DMS114 treated with DMSO at 0.1 percent for 48 hours (cell line): ENCODE results near the gene ULK4.

Source experiments
- DNase-seq: peaks from one replicate; lab custom pipeline; 2025; ENCODE audit not compliant: unreplicated experiment; lab: John Stamatoyannopoulos, UW

ULK4 gene

DNA sequence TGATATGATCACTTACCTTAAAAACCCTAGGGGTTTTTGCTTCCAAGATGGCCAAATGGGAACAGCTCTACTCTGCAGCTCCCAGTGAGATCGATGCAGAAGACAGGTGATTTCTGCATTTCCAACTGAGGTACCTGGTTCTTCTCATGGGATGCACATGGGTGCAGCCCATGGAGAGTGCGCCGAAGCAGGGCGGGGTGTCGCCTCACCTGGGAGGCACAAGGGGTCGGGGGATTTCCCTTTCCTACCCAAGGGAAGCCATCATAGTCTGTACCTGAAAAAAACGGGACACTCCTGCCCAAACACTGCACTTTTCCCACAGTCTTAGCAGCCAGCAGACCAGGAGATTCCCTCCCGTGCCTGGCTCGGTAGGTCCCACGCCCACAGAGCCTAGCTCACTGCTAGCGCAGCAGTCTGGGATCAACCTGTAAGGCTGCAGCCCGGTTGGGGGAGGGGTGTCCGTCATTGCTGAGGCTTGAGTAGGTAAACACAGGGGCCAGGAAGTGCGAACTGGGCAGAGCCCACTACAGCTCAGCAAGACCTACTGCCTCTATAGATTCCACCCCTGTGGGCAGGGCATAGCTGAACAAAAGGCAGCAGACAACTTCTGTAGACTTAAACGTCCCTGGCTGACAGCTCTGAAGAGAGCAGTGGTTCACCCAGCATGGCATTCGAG is 684.0 kb downstream of the ULK4 start:
- DNase-seq = no peak

DNA sequence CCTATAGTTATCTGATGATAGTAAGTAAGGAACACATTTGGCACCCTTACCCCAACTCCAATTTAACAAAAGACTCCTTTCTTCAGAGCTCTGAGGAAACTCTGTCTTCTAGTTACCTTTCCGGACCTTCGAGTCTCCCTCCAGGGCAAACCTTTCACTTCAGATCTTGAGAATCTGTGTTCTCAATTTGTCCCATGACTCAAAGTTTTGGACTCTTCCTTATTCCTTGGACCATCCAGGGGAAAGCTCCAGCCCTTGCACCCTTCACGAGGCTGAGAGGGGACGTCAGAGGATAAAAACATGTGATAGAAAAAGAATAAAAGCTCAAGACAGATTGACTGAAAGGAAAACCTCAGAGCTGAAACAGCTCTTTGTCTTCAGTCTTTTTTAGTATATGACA is 685.7 kb downstream of the ULK4 start:
- DNase-seq = no peak

DNA sequence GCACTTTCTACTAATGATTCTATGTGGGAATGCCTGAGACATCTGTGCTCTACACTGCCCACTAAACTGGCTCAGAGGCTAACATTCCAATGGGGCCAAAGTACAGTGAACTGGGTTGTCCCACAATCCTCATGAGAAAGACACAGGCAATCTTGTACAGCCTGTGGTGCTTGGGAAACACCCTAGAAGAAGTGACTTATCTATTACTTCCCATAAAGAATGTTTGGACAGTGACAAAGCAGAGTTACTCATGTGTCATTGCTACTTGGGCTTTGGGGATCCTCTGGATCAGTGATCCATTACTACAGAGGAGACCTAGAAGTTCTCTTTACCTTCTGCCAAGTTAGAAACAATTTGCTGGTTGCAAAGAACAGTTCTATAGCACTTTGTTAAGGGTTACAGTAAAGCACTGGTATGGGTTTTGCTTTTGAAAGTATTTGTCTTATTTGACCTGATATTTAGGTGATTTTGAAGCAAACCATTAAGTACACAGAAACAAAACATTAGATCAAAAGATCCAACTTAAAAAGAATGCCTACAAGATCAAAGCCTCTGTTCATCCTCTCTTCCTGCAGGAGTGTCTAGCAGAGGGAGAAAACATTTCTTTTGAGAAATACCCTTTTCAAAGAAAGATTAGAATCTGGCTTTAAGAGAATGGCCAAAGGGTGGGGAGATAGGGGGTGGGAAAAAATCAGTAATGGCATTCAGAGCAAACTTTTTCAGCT is 686.8 kb downstream of the ULK4 start:
- DNase-seq = no peak

DNA sequence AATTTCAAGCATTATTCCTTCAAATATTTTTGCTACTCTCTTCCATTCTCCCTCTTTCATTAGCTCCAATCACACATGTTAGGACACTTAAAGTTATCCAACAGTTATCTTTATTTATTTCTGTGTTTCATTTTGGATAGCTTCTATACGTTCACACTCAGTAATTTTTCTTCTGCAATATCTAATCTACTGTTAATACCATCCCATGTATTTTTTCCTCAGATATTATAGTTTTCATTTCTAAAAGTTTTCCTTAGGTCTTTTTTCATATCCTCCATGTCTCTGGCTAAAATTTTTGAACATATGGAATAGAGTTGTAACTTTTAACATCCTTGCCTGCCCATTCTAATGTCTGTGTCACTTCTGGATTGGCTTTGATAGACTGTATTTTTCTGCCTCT is 689.2 kb downstream of the ULK4 start:
- DNase-seq = no peak

DNA sequence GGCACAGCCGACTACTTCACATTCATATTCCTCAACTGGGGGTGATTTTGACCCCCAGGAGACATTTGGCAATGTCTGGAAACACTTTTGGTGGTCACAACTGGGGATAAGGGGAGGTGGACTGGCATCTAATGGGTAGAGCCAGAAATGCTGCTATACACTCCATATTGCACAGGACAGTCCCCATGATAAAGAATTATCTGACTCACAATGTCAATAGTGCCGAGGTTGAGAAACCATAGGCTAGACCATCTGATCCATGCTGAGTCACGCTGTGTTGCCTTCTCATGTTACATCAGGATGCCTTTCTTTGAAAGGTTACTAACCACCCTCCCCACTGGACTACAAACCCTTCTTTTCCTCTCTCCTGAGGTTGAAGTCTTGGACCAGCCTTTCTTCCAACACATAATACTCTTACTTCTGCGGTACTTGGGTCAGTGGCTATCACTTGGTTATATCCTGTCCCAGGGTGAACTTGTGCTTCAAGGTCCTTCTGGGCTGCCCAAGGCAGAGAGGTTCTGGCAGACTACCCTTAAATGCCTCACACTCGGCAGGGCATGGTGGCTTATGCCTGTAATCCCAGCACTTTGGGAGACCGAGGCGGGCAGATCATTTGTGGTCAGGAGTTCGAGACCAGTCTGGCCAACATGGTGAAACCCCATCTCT is 693.8 kb downstream of the ULK4 start:
- no peak for DNase-seq

DNA sequence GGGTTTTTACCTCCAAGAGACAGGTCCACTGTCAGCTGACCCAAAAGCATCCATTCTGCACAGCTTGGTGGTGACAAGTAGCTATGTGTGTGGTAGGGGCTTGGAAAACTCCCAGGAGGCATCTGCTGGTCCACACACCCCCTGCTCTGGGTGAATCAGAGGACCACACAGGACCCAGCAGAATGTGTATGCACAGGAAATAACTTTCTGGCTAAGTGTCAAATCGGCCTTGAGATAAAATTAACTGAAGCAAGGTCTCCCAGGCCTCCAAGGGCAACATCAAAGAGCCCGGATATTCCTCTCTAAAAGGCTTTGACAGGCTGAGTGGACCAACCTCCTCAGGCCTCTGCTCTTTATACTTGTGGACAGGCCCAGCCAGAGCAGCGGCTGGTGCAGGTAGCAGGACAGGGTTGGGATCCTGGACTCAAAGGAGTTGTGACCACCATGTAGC is 696.1 kb downstream of the ULK4 start:
- no peak for DNase-seq

DNA sequence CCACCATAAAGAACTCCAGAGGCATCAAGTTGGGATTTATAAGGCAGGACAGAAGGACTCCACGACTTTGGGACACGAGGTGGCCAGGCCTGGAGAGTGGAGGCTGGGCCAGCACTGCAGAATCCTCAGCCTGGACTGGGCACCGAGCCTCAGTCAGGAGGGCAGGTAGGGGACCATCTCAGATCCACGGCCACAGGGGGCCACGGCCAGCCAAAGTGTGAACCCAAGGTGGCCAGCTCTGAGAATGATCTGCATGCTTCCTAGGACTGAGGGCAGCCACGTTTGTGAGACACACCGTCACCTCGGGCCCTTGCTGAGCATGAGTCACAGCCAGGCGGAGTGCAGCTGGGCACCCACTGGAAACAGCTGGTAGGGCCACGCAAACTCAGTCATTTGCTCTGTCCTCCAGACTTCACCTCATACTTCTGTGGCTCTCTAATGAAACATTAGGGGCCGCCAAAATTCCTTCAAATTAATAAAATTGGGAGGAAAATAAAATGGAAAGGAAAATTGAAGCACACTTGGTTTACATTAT is 696.8 kb downstream of the ULK4 start:
- DNase-seq = no peak

DNA sequence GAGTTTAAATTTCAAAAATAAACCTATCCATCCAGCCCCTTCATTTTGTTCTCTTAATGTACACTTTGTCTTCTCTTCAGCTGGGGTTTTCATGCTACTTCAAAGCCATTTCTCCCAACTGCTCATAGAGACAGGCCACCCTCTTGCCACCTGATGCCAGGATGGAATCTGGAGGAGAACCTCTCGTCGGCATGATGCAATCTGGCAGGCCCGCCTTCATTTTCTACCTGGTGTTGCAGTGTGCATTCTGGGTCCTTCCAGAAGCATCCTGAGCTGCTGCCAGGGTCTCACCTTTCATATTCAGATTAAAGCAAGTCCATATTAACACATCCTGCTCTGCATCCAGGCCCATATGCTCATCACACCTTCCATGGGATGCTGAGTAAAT is 701.8 kb downstream of the ULK4 start:
- DNase-seq = no peak

DNA sequence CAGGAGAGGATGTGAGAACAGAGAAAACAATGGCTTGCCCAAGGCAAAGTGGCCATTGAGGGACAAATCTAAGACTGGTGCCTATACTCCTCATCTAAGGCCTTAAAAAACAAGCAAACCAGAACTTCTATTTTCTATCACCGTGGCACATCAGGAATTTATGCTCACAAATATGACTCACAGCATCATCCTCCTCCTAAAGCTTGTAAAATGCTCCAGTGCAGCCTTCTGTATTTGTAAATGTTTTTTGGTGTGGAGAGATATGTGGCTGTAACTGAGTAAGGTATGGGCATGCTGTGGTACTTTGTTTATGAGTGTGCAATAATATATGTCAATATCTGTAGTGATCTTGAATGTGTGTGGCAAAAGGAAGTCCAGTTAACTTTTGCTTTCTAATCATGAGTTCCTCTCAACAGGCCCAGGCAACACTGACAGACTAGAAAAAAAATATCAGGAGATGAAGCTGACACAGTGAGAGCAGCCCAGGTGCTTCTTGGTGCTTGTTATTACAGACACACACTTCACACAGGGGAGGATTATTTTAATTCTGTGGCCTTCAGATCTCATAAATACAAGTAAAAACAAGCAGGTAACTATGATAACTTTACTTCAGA is 702.3 kb downstream of the ULK4 start:
- no peak for DNase-seq

DNA sequence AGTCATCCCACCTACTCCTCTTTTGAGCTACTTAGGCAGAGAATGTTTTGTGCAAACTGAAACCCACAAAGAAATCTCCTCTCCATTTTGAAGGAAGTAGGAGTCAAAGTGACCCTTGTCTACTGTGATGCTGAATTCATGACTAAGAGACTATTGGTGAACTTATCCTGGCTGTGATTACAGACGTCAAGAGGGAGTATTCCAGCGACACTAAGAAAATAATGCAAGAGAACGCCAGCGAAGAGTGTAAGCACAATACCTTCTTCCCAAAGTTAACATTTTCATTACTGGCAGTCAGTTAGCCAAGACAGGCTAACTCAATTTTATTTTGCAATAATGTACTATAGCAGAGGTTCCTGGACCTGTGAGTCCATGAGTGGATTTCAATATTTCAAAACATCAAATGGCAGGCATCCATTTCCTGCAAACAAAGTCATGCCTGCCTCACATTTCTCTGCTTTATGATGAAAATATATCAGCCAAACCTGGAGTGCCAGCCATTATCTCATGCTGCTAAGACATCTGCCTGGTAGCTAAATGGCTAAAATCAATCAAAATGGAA is 703.6 kb downstream of the ULK4 start:
- no peak for DNase-seq

DNA sequence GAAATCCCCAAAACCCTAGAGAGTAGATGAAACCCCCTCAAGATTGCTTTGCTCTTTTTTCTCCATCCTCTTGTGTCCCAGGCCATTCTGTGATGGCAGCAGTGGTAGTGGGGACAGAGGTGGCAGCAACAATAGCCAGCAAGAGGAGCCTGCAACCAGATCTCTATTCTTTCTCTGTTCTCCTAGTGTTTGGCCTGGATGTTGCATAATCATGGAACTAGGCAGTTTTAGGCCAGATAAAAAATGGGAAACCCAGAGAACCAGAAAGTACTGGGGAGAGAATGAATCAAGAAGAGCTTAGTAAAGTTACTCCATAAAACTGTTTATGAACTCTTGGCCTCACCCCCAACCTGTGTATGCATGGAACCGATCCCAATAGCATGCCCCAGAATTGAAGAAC is 710.3 kb downstream of the ULK4 start:
- no peak for DNase-seq

DNA sequence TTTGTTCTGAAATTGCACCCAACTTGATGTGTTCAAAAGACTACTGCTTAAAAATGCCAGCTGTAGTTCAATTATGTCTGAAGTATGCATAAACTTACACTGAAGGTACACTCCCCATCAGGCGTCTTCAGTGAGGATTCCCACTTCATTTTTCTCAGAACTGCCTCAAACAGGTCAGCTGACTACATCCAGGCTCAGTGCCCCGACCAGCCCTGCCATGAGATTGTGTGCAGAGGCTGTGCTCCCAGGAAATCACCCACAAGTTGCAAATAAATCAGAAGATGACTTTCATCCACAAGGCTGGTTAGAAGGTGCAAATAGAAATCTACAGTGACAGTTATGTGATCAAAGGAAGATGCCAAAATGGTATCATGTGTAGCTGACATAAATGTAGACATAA is 711.1 kb downstream of the ULK4 start:
- no peak for DNase-seq

DNA sequence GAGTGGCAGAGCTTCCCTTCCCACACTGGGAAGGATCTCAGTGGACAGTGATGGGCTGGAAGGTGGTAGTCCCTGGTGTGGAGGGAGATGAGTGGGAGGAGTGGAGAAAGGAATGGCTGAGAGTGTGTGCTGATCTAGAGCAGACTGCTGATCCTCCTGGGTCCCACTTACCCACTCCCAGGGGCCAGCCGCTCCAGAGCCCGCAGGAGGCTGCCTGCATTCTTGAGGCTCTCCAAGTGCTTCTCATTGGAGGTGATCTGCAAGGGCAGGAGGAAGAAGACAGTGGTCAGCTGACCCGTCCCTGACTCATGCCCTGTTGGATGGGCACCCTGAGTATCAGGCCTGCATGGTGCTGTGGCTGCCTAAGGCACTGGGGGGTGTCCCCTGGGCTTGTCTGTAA is 712.6 kb downstream of the ULK4 start:
- DNase-seq = no peak

DNA sequence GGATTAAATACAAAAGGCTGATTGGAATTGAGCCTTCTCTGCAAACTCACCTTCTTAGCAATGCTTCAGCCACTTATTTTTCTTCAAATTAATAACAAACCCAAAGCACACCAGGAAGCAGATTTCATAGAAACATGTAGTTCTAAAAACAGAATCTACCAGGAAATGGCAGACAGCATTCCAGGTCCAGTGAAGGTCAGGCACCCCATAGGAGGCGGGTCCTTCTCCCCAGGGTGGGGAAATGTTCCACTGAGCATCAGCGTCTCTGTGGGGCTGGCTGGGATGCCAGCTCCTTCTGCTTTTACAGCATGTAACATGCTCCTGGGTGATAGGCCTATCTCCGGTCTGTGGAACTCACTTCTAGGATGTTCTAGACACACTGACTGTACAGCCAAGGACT is 713.4 kb downstream of the ULK4 start:
- DNase-seq = no peak

DNA sequence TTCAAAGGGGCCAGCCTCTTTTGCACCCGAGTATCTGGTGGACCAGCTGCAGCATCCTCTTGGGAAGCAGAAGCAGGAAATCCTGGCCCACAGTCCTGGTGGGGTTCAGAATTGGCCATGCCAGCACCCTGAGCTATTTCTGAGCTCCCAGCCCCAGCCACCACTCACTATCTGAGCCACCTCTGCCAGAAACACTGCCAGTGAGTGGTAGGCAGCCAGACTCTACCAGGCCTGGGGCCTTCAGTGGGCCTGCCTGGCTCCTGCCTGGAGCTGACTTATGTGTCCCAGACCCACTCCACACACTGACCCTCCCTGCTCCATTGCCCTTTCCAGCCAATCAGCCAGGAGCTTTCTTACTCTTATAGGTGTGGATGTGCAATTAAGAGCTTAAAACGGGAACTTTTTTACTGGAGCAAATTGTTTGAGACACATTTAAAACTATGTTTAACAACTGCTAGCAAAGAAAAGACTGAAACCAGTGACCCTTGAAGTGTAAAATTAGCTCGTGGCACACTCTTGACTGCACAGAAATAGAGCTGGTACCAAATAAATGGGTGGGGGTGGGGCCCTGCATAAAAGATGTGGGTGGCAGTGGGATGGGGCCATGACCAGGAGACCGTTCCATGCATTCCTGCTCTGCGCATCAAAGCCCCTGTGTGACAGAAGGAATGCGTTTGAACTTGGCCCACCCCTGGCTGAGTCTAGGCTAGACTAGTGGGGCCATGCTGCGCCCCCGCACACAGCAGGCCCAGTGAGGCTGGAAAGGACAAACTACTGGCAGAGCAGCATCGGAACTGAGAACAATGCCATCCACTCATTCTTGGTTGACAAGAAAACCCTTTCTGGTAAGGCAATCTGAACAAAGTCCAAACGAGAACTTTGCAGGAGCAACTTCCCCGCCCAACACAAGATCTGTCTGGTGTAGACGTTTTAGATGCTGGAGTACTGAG is 714.6 kb downstream of the ULK4 start:
- no peak for DNase-seq

DNA sequence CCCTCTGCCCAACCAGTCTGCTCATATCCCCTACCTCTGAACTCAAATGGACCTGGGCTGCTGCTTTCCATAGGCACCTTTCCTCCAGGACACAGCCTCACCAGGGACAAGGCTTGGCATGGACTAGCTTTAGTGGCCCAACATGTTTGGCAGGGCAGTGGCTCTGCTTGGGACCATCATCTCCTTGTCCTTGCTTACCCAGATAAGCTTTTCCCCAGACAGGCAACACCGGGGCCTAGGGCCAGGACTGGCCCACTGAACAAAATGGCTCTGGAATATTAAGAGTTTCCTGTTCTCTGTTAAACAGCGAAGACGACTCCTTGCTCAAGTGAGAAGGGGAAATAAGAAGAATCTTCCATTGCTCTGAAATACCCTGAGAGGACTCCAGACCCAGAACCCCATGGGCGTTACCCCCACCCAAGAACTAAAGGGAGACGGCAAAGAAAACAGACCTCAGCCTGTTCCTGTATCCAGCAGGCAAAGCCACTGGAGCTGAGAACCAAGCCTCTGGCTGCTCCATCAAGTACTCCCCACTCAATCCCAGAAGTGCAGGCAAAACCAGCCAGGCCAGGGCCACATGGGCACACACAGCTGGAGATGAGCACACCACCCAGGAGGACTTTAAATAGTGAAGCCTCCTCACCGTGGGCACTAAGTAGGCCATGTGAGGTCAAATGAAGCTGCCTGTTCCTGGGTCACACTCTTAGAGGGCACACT is 717.1 kb downstream of the ULK4 start:
- no peak for DNase-seq

DNA sequence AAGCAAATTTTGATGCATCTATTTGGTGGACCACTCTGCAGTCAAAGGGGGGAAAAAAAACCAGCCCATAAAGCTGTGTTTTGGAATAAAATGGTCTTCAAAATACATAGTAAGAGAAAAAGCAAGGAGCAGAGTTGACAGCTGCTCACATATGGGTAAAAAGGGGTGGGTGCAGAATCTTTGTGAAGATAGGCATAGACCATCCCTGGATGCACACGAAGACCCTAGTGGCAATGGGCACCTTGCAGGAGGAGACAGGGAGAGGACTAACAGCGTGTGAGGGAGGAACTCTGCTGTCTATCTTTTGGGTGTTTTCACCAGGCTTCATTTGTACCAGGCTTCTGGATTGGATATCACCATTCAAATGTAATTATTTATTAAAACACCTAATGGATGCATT is 718.7 kb downstream of the ULK4 start:
- DNase-seq = no peak

DNA sequence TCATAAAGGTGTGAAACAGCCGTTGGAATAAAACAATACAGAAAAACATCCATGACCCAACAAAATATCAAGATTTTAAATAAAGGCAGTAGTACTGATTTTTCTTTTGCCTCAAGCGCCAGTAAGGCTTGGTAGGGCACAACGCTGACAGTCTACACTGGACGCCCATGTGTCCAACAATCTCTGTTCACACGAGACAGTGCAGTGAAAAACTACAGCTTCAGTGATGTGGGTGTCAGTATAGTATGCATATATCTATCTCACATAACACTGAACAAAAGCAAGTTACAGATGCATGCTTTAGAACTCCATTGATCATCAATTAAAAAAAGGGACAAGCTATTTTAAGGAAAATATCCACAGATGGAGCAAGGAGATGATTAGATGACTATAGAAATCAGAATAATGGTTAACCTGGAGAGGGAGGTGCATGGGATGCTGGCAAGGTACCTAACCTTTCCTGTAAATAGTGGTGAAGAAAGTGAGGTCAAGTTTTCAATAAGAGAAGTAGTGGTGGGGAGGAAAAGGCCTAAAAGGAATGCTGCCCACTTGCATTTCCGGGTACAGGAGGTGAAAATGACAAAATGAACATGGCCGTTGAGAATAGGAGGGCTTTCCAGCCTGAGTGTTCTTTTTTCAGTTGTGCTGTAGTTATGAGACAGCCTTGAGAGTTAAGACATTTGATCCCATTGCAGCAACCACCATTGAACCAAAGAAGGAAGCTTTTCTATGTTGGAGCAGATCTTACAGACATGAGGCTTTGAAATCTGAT is 719.9 kb downstream of the ULK4 start:
- DNase-seq = no peak

DNA sequence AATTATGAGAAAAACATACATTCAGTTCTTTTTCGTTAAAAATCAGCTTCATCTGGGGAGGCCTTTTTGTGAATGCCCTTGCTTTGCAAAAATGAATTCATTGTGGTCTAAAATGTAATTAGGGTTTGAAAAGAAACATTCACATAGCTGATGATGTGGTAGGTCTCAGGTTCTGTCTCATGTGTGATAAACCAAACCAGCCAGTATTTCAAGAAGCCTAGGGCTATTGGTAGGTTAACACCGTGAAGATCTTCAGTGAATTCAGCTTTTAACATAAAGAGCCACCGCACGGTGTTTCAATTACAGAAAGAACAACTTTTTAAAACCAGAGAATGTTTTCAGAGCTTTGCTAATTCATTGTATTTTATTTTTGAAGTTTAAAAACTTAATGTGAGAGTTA is 720.7 kb downstream of the ULK4 start:
- DNase-seq = no peak
